Measurements from ENCODE around the gene TRPC5OS.

Gene TRPC5OS

DNA sequence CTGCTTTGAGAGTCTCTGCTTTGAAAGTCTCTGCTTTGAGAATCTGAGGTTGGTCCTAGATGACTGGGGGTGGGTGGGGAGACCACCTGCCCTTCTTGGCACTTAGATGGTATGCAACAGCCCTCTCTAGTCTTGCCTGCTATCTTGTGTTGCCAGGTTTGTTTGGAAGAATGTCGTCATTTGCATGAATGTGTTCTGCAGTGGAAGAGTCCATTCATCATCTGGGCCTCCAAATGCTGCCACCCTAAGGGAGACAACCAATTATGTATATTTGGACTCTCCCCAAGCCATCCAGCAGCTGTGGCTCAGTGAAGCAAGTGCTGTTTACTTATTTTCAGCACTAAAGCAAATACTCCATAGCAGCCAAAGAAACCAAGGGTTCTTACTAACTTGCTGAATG lies 44.6 kb upstream of the TRPC5OS start:
- H3K4me1 ChIP-seq (ENCODE audit: low read length), result no peaks in the 10 kb centered on the region
- H3K27me3 ChIP-seq (replicated peaks; ENCODE audit: insufficient read depth, low read length), result no peaks in the 10 kb centered on the region
- no peak overlapping the region for H3K4me3 ChIP-seq (ENCODE audit: low read length)
- no peaks in the 10 kb centered on the region for H3F3A ChIP-seq (ENCODE audit: insufficient read depth, low read length)
- TF ChIP-seq EZH2phosphoT487 (IDR thresholded peaks at IDR 0.05; ENCODE audit: low read length), result no peak
- TF ChIP-seq, protein P1, sequence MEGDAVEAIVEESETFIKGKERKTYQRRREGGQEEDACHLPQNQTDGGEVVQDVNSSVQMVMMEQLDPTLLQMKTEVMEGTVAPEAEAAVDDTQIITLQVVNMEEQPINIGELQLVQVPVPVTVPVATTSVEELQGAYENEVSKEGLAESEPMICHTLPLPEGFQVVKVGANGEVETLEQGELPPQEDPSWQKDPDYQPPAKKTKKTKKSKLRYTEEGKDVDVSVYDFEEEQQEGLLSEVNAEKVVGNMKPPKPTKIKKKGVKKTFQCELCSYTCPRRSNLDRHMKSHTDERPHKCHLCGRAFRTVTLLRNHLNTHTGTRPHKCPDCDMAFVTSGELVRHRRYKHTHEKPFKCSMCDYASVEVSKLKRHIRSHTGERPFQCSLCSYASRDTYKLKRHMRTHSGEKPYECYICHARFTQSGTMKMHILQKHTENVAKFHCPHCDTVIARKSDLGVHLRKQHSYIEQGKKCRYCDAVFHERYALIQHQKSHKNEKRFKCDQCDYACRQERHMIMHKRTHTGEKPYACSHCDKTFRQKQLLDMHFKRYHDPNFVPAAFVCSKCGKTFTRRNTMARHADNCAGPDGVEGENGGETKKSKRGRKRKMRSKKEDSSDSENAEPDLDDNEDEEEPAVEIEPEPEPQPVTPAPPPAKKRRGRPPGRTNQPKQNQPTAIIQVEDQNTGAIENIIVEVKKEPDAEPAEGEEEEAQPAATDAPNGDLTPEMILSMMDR (IDR thresholded peaks at IDR 0.05; ENCODE audit: low read length), result no peak
- no peaks in the 10 kb centered on the region for H3K36me3 ChIP-seq (replicated peaks; ENCODE audit: insufficient read depth, low read length)
- no peaks in the 10 kb centered on the region for H3K9me3 ChIP-seq (replicated peaks; ENCODE audit: insufficient read depth, low read length)
- no peak overlapping the region for H2AFZ ChIP-seq (ENCODE audit: low read length)
- H3K27ac ChIP-seq (ENCODE audit: low read length), result no peak overlapping the region
- H3K4me2 ChIP-seq (ENCODE audit: low read depth, low read length), result no peak overlapping the region
- no peaks in the 10 kb centered on the region for H3K9me2 ChIP-seq (replicated peaks; ENCODE audit: insufficient read depth, low read length)
- H3K79me2 ChIP-seq (ENCODE audit: low read length), result no peaks in the 10 kb centered on the region
- no peak for DNase-seq
- H3K9ac ChIP-seq (ENCODE audit: low read length), result no peak overlapping the region
- H4K20me1 ChIP-seq (ENCODE audit: insufficient read depth, low read length), result no peaks in the 10 kb centered on the region

DNA sequence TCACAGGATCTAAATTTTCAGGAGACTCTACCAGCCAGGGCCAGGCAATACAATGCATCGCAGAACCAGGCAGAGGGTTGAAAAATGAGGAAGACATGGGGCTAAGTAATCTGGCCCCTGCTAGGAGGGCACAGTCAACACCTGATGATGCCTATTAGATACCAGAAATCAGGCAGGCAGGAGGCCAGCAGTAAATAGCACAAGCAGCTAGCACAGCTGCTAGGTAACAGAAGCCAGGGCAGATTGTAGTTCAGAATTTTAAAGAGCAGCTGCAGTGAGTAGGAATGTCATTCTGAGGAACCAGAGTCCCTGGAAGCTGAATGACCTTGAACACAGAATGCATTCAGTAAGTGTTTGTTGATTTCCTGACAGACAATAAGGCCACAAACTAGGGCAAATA lies 38.8 kb upstream of the TRPC5OS start:
- no peaks in the 10 kb centered on the region for H4K20me1 ChIP-seq (ENCODE audit: insufficient read depth, low read length)
- no peak overlapping the region for H3K27ac ChIP-seq (ENCODE audit: low read length)
- TF ChIP-seq EZH2phosphoT487 (IDR thresholded peaks at IDR 0.05; ENCODE audit: low read length), result no peak
- TF ChIP-seq EZH2 (optimal IDR thresholded peaks at IDR 0.05; ENCODE audit: low read depth, low read length), result no peak
- TF ChIP-seq, protein P1 (IDR thresholded peaks at IDR 0.05; ENCODE audit: low read length), result no peak
- H3K9me2 ChIP-seq (replicated peaks; ENCODE audit: insufficient read depth, low read length), result no peaks in the 10 kb centered on the region
- no peak overlapping the region for H3K9ac ChIP-seq (ENCODE audit: low read length)
- no peaks in the 10 kb centered on the region for H3K27me3 ChIP-seq (replicated peaks; ENCODE audit: insufficient read depth, low read length)
- no peak overlapping the region for H2AFZ ChIP-seq (ENCODE audit: low read length)
- H3K79me2 ChIP-seq (ENCODE audit: low read length), result no peaks in the 10 kb centered on the region
- no peaks in the 10 kb centered on the region for H3K36me3 ChIP-seq (replicated peaks; ENCODE audit: insufficient read depth, low read length)
- no peaks in the 10 kb centered on the region for H3F3A ChIP-seq (ENCODE audit: insufficient read depth, low read length)
- H3K4me2 ChIP-seq (ENCODE audit: low read depth, low read length), result no peak overlapping the region
- H3K9me3 ChIP-seq (replicated peaks; ENCODE audit: insufficient read depth, low read length), result no peaks in the 10 kb centered on the region
- no peaks in the 10 kb centered on the region for H3K4me1 ChIP-seq (ENCODE audit: low read length)
- DNase-seq, result no peak
- H3K4me3 ChIP-seq (ENCODE audit: low read length), result no peak overlapping the region

DNA sequence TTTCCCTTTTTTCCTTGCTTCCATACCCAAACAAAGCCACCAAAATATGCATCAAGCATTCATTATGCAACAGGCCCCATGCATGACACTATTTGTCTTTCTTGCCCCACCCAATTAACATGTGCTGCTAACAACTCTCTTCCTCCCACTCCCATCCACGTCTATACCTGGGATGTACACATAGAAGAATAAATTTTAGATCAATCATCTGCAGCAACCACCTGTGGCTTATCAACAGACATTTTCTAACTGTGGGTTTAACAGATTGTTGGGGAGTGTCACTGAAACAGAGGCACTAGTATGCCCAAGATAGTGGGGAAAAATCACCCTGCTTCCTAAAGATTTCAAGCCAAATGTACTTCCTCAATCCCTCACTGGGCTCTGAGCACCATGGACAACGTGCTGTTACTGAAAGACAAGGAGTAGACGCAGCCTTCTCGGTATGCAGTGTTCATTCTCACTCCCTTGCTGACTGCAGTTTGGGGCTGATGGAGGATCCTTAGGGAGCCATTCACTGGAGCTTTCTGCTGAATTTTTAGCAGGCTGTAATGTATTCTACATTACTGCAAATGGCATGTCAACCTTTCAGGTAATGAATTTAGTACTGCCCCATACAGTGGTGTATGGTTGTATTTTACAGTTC lies 28.4 kb upstream of the TRPC5OS start:
- Histone ChIP-seq H3F3A (ENCODE audit: insufficient read depth, low read length) (no peaks in the 10 kb centered on the region), H3K36me3 (replicated peaks; ENCODE audit: insufficient read depth, low read length) (no peaks in the 10 kb centered on the region), H4K20me1 (ENCODE audit: insufficient read depth, low read length) (no peaks in the 10 kb centered on the region), H3K27me3 (replicated peaks; ENCODE audit: insufficient read depth, low read length) (no peaks in the 10 kb centered on the region), H3K4me3 (ENCODE audit: low read length) (no peak overlapping the region), H2AFZ (ENCODE audit: low read length) (no peak overlapping the region), H3K27ac (ENCODE audit: low read length) (no peak overlapping the region), H3K79me2 (ENCODE audit: low read length) (no peaks in the 10 kb centered on the region), H3K9ac (ENCODE audit: low read length) (no peak overlapping the region), H3K9me3 (replicated peaks; ENCODE audit: insufficient read depth, low read length) (no peaks in the 10 kb centered on the region), H3K9me2 (replicated peaks; ENCODE audit: insufficient read depth, low read length) (no peaks in the 10 kb centered on the region), H3K4me1 (ENCODE audit: low read length) (no peaks in the 10 kb centered on the region), H3K4me2 (ENCODE audit: low read depth, low read length) (no peak overlapping the region)
- TF ChIP-seq, protein P1 (IDR thresholded peaks at IDR 0.05; ENCODE audit: low read length), result no peak
- TF ChIP-seq EZH2phosphoT487 (IDR thresholded peaks at IDR 0.05; ENCODE audit: low read length), result no peak
- TF ChIP-seq EZH2 (optimal IDR thresholded peaks at IDR 0.05; ENCODE audit: low read depth, low read length), result no peak
- DNase-seq, result no peak
